GDM1 (cell line): ENCODE measurements around the gene MATR3.
"Not testable (repeated sequence)": the region's sequence is repeated elsewhere in the genome, so short reads cannot be mapped to it uniquely, and the experiment has no call there.

ENCODE experiments used
- DNase-seq: peaks from one replicate; lab custom pipeline; 2025; lab: John Stamatoyannopoulos, UW

MATR3 gene

GRCh38 chr5:139297439-139298133 lies 4.0 kb downstream of the MATR3 start:
- no peak for DNase-seq

- DNase-seq, result no peak
Observed at GRCh38 chr5:139298242-139298641, 4.7 kb downstream of the MATR3 start.

GRCh38 chr5:139299486-139299885 lies 5.9 kb downstream of the MATR3 start:
- no peak for DNase-seq

GRCh38 chr5:139301808-139302499 lies 8.4 kb downstream of the MATR3 start:
- no peak for DNase-seq

GRCh38 chr5:139304391-139305324 lies 11.1 kb downstream of the MATR3 start:
- no peak for DNase-seq

GRCh38 chr5:139306197-139306596 lies 12.7 kb downstream of the MATR3 start:
- no peak for DNase-seq

GRCh38 chr5:139306628-139307379 lies 13.3 kb downstream of the MATR3 start:
- DNase-seq, result no peak

- DNase-seq, result no peak
Observed at GRCh38 chr5:139308797-139309196, 15.3 kb downstream of the MATR3 start.

GRCh38 chr5:139310715-139311186 lies 17.2 kb downstream of the MATR3 start:
- not testable (repeated sequence) for DNase-seq

- DNase-seq, result no peak
Observed at GRCh38 chr5:139312075-139312474, 18.5 kb downstream of the MATR3 start.

GRCh38 chr5:139314276-139314675 lies 20.7 kb downstream of the MATR3 start:
- DNase-seq, result no peak

- no peak for DNase-seq
Observed at GRCh38 chr5:139315056-139315615, 21.6 kb downstream of the MATR3 start.

GRCh38 chr5:139335811-139336210 lies 42.3 kb downstream of the MATR3 start:
- no peak for DNase-seq

GRCh38 chr5:139340051-139340450 lies 46.5 kb downstream of the MATR3 start:
- DNase-seq, result no peak

- no peak for DNase-seq
Observed at GRCh38 chr5:139341187-139341688, 47.7 kb downstream of the MATR3 start.

- peak; percentile 94 for DNase-seq
Observed at GRCh38 chr5:139341689-139342422, 48.3 kb downstream of the MATR3 start, which contains the start of gene PAIP2. Gene PAIP2 (plus strand): TSS chr5:139341854. CDS start chr5:139363785, 21,931 bp downstream.

- no peak for DNase-seq
Observed at GRCh38 chr5:139342423-139342723, 48.8 kb downstream of the MATR3 start.

- DNase-seq, result no peak
Observed at GRCh38 chr5:139343476-139343875, 49.9 kb downstream of the MATR3 start.

GRCh38 chr5:139344177-139344576 lies 50.6 kb downstream of the MATR3 start:
- no peak for DNase-seq

GRCh38 chr5:139345442-139345841 lies 51.9 kb downstream of the MATR3 start:
- not testable (repeated sequence) for DNase-seq
